Activated T-helper 1 cell treated with anti-CD3 and anti-CD28 coated beads, Interleukin-12 subunit alpha, Interleukin-12 subunit beta, Interleukin-2, Interleukin-4 antibody, amounts not matched to agents 30 ng/mL and 10 ng/mL and 1 ng/mL, durations not matched to agents 14 hours and 24 hours and 36 hours (primary cell): Measurements from ENCODE around the gene BEST1. TPM values are rescaled to one million over a fixed set of nuclear protein-coding genes. Genes with fewer than 3 reads are reported as not detected.
"Not testable (repeated sequence)": the region's sequence is repeated elsewhere in the genome, so short reads cannot be mapped to it uniquely, and the experiment has no call there.

Experiments used
- DNase-seq: peaks from one replicate; pipeline ENCODE4 v3.0.0; 2021; ENCODE audit warnings: low spot score
- H3K27ac Mint-ChIP-seq: one replicate; pipeline ENCODE4 v1.8.0; 2021; ENCODE audit warnings: mild to moderate bottlenecking, mixed read lengths
- H3K27me3 Mint-ChIP-seq: one replicate; pipeline ENCODE4 v1.8.0; 2022; ENCODE audit warnings: mild to moderate bottlenecking, moderate library complexity, mixed read lengths; ENCODE audit not compliant: insufficient read depth
- H3K36me3 Mint-ChIP-seq: one replicate; pipeline ENCODE4 v1.8.0; 2021; ENCODE audit warnings: low read depth, mixed read lengths
- H3K4me1 Mint-ChIP-seq: one replicate; pipeline ENCODE4 v1.8.0; 2021; ENCODE audit warnings: low read depth, mixed read lengths
- H3K4me3 Mint-ChIP-seq: one replicate; pipeline ENCODE4 v1.8.0; 2021; ENCODE audit warnings: mild to moderate bottlenecking, moderate library complexity, mixed read lengths
- H3K9me3 Mint-ChIP-seq: one replicate; pipeline ENCODE4 v1.8.0; 2021; ENCODE audit warnings: mixed read lengths
- intact Hi-C: fragments of 100-400 bp; cut with micrococcal nuclease; formaldehyde crosslinking; loops from one replicate; pipeline ENCODE4 v1.15.1; 2024
- total RNA-seq: library from RNA; stranded (reverse); gene quantifications from 2 replicates; pipeline ENCODE4 v1.2.3, GENCODE V29; 2022

Gene BEST1
- total RNA-seq, 1 donor from 2014 or later: not detected

DNA sequence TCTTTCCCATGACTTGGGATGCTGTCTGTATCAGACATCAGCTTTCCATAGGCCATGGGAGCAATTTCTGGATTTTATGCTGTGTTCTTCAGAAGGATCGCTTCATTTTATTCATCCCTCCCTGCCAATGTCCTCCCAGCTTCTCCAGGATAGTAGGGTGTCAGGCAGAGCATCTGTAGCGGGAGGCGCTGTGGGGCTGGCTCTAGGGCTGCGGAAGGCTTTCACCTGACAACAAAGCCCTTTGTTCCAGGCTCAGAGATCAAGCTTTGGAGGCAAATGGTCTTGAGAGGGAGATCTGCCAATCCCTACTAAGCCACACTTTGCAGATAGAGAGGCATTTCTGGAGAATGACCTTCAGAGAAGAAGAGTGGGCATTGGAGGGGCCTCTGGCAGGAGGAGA lies 46.8 kb downstream of the BEST1 start:
- Mint-ChIP-seq H3K27ac (no peak overlapping the region), H3K36me3 (peaks cover 10% of the 10 kb centered on the region), H3K4me1 (no peaks in the 10 kb centered on the region), H3K4me3 (no peak overlapping the region), H3K9me3 (peaks cover 14% of the 10 kb centered on the region), H3K27me3 (no peaks in the 10 kb centered on the region)
- intact Hi-C loops: no loop called here
- DNase-seq: no peak

DNA sequence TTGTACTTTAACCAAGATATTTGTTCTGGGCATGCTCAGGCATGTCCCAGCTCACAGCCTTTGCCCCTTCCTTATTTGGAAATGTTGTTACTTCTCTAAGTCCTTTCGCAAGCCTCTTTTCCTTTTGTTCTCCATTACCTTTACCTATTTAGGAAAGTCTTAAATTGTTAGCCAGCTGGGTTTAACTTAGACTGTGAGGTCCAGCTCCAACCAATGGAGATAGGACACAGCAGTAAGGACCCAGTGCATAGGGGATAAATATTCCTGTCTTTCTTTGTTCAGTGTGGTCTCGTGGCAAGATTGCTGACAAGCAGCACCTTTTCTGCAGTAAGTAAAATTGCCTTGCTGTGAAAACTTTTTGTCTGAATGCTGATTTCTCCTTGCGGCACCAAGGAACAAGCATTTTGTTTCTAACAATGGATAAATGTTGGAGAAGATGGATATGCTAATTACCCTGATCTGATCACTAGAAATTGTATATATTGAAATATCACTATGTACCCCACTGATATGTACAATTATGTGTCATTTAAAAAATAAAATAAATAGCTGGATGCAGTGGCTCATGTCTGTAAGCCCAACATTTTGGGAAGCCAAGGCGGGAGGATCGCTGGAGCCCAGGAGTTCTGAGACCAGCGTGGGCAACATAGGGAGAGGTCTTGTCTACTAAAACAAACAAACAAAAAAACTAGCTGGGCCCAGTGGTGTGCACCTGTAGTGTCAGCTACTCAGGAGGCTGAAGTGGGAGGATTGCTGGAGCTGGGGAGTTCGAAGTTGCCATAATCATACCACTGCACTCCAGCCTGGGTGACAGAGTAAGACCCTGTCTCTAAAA lies 49.2 kb downstream of the BEST1 start:
- H3K27me3 Mint-ChIP-seq: peaks cover 3% of the 10 kb centered on the region
- no peak overlapping the region for H3K27ac Mint-ChIP-seq
- H3K4me3 Mint-ChIP-seq: no peak overlapping the region
- H3K36me3 Mint-ChIP-seq: peaks cover 10% of the 10 kb centered on the region
- H3K9me3 Mint-ChIP-seq: peaks cover 9% of the 10 kb centered on the region
- intact Hi-C loops: no loop called here
- no peak for DNase-seq
- no peaks in the 10 kb centered on the region for H3K4me1 Mint-ChIP-seq

DNA sequence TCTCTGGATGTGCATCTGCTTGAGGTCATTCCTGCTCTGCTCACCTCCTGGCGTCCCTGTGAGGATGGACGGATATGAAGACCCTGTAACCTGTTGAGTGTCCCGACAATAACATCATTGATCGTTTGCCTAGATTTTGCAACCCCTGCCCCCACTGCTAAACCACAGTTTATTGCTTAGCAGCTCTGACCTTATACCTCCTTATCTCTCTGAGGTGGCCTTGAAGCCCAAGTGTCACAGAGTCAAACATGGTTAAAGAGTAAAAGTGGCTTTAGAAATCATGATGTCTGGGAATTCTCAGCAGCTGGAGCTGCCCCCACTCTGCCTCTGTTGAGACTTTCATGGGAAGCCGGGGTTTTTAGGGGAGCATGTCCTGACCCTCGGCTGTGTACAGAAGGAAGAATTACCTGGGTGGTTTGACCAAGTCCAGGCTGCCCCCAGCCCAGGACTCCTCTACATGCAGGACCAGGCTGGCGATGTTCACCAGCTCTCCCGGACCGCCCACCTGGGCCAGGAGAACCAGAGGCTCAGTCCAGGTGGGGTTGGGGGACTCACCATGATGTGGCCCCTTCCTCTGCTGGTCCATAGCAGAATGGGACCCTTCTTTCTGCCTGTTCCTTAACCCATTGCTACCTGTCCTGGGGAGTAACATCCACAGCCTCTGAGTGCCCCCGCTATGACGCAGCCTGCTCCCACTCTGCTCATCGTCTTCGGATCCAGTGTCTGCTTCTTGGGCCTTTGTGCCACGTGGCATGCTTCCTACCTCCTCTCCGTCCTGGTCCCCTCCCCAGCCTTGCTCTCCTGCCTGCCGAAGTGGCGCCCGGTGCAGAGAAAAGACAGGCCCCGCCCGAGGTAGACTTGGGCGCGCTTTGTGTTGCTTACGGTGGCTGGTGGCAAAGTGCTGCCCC lies 50.6 kb downstream of the BEST1 start:
- Mint-ChIP-seq H3K4me1 (no peaks in the 10 kb centered on the region), H3K27me3 (peaks cover 3% of the 10 kb centered on the region), H3K4me3 (no peak overlapping the region), H3K9me3 (peaks cover 9% of the 10 kb centered on the region), H3K36me3 (peaks cover 10% of the 10 kb centered on the region), H3K27ac (no peak overlapping the region)
- DNase-seq: no peak
- intact Hi-C loops: no loop called here

DNA sequence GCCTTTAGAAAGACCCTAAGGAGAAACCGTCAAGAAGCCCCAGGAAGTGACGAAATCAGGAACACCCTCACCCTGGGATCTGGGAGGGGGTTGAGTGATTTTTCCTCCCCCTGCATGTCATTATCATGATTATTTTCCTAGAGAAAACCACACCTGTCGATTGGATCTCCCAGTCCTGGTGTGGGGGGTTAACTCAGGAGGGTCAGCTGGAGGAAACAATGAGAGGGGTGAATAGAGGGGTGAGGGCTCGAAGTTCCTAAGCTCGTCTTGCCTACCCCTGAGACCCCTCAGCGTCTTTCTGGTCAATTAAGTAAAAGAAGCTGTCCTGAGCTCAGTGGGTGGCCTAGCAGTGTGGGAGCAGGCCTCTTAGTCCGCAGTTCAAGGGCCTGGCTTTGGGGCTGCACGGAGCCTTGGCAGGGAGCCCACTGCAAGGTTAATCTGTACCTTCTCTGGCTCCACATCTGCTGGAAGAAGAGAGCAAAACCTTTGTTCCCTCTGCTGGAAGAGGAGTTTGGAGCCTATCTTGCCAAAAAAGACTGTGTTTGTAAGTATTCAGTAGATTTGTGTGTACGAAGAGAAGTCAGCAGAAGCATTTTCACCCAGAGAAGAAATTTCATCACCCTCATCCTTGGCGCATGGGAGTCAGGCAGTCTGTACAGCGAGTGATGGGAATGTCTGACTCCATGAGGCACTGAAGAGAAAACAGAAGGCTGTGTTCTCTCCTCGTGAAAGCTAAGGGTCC lies 51.5 kb downstream of the BEST1 start:
- DNase-seq: no peak
- Mint-ChIP-seq H3K27me3 (peaks cover 3% of the 10 kb centered on the region), H3K4me1 (no peaks in the 10 kb centered on the region), H3K4me3 (no peak overlapping the region), H3K36me3 (peaks cover 10% of the 10 kb centered on the region), H3K27ac (no peak overlapping the region), H3K9me3 (peaks cover 9% of the 10 kb centered on the region)
- intact Hi-C loops: no loop called here

DNA sequence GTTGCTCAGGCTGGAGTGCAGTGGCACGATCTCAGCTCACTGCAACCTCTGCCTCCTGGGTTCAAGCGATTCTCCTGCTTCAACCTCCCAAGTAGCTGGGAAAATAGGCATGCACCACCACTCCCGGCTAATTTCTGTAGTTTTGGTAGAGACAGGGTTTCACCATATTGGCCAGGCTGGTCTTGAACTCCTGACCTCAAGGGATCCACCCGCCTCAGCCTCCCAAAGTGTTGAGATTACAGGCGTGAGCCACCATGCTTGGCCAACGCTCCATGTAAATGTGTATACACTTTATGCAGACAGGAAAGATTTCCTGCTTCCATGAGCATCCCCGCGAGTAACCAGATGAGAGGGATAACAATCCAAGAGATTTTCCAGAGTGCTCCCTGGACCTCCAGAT lies 52.1 kb downstream of the BEST1 start:
- H3K4me1 Mint-ChIP-seq, H3K9me3 Mint-ChIP-seq, H3K27me3 Mint-ChIP-seq, intact Hi-C loops, H3K4me3 Mint-ChIP-seq, H3K27ac Mint-ChIP-seq, DNase-seq: not testable (repeated sequence)
- H3K36me3 Mint-ChIP-seq: peaks cover 10% of the 10 kb centered on the region

DNA sequence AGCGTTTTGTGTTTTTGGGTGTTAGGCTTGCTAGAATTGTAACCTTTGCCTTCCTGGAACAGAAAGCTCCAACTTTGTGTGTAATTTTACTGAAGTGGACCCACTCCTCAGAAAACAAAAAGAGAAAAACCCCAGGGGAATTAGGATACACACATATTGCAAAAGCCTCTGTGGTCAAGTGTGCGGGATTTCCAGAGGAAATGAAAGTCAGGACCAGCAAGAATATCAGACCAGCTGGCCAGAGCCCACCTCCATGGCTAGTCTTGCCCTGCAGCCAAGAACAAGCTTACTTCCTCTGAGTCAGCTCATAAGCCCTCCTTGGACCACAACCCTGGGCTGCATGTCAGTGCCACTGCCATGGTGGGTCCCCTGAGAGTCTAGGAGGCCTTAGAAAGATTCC lies 54.3 kb downstream of the BEST1 start:
- Mint-ChIP-seq H3K9me3 (peaks cover 2% of the 10 kb centered on the region), H3K4me3 (no peak overlapping the region), H3K27me3 (peaks cover 4% of the 10 kb centered on the region), H3K4me1 (no peaks in the 10 kb centered on the region), H3K27ac (no peak overlapping the region), H3K36me3 (peaks cover 1% of the 10 kb centered on the region)
- intact Hi-C loops: no loop called here
- DNase-seq: no peak

DNA sequence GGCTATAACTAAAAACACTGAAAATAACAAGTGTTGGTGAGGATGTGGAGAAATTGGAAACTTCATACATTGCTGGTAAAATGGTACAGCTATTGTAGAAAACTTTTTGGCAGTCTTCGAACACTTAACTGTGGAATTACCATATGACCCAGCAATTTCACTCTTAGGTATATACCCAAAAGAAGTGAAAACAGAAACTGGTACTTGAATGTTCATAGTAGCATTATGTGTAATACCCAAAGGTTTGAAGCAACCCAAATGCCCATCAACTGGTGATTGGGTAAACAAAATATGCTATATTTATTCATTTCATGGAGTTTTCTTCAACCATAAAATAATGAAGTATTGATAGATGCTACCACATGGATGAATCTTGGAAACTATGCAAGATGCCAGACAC lies 58.0 kb downstream of the BEST1 start:
- intact Hi-C loops: no loop called here
- Mint-ChIP-seq H3K36me3 (no peaks in the 10 kb centered on the region), H3K27ac (no peak overlapping the region), H3K27me3 (peaks cover 1% of the 10 kb centered on the region), H3K4me1 (no peaks in the 10 kb centered on the region), H3K4me3 (no peak overlapping the region), H3K9me3 (no peaks in the 10 kb centered on the region)
- no peak for DNase-seq

DNA sequence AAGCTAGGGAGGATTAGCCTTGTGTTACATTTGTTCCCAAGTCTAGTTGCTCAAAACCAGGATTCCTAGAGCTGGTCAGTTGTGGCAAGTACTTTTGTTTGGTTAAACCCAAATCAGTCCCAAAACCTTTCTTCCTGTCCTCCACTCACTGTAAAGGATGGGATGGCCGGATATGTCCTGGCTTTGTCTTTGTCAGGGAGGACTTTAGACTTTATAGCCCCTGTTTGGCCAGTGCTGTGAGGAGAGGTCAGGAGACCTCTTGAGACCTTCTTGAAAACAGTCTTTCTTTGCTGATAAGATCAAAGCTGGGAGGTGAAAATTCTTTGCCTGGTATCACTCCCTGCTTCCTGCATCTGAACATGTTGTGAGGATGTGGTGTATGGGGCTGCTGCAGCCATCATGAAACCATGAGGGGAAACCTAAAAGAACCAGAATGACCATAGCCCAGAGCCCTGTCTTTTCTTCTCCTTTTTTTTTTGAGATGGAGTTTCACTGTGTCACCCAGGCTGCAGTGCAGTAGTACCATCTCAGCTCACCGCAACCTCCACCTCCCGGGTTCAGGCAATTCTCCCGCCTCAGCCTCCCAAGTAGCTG lies 60.9 kb downstream of the BEST1 start:
- DNase-seq: no peak
- Mint-ChIP-seq H3K27me3 (peaks cover 1% of the 10 kb centered on the region), H3K4me1 (no peaks in the 10 kb centered on the region), H3K27ac (no peak overlapping the region), H3K9me3 (no peaks in the 10 kb centered on the region), H3K4me3 (no peak overlapping the region), H3K36me3 (no peaks in the 10 kb centered on the region)
- intact Hi-C loops: no loop called here

DNA sequence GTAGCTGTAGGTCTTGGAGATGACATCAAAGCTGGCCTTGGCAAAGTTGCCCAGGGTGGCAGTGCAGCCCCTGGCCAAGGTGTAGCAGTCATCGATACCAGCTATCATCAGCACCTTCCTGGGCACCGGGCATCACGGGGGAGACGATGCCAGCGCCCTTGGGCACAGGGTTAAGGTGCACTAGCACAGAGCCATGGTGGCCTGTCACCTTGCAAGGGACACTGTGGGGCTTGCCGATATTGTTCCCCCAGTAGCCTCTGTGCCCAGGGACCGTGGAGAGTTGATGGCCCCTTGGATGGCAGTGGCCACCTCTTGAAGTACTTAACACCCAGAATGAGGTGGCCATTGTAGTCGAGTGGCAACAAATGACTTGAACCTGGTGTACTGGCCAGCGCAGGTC lies 61.7 kb downstream of the BEST1 start:
- Mint-ChIP-seq H3K9me3 (no peaks in the 10 kb centered on the region), H3K27ac (no peak overlapping the region), H3K27me3 (peaks cover 2% of the 10 kb centered on the region), H3K36me3 (no peaks in the 10 kb centered on the region), H3K4me3 (no peak overlapping the region), H3K4me1 (no peaks in the 10 kb centered on the region)
- intact Hi-C loops: no loop called here
- DNase-seq: no peak

DNA sequence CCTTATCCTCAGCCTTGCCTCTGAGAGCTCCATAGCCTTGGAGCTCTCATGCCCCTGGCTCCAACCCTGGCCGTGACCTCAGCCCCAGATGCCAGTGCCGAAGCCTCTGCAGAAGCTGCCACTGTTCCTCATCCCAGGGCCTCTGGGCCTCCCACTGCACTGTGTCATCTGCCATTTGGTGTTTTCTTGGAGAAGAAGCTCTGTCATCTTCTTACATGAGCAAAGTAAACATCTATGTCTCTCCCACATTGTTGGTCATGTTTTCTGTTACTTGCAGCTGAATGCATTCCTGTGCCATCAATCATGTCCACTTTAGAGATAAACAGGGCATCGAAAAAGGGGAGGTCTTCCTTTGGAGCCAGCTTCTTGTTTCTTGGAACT lies 62.3 kb downstream of the BEST1 start:
- H3K4me1 Mint-ChIP-seq: no peaks in the 10 kb centered on the region
- no peaks in the 10 kb centered on the region for H3K36me3 Mint-ChIP-seq
- H3K9me3 Mint-ChIP-seq: no peaks in the 10 kb centered on the region
- H3K4me3 Mint-ChIP-seq: no peak overlapping the region
- H3K27me3 Mint-ChIP-seq: peaks cover 2% of the 10 kb centered on the region
- H3K27ac Mint-ChIP-seq: no peak overlapping the region
- DNase-seq: no peak
- intact Hi-C loops: no loop called here

DNA sequence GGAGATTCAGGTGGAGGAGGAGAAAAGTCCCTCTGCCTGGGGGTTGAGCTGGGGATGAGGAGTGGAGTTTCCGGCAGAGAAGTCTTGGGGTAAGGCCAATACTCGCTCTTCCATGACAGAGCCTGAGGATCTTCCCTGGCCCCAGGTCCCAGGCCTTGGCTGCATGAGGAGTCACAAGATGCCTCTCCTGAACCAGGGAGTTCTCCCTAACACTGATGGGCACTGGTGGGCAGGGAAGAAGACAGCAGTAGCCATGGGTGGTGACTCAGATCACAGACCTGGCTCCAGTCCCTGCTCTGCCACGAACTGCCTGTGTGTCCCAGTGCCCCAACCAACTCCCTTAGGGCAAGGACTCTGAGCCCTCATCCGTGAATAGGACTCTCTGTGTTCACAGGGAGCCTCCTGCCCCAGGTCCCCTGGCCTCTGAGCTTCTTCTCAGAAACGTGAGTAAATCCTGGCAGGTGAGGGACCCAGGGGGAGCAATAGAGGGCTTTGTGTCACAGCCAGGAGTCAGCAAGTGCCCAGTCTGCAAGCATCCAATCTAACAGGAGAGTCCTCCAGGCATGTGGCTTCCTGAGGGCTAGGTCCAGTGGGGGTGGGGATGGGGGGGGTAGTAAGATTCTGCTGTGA lies 62.8 kb downstream of the BEST1 start:
- Mint-ChIP-seq H3K4me1 (no peaks in the 10 kb centered on the region), H3K9me3 (no peaks in the 10 kb centered on the region), H3K4me3 (no peak overlapping the region), H3K27me3 (peaks cover 2% of the 10 kb centered on the region), H3K36me3 (no peaks in the 10 kb centered on the region), H3K27ac (no peak overlapping the region)
- intact Hi-C loops: no loop called here
- no peak for DNase-seq
